Measurements from ENCODE around the gene PIAS1.

PIAS1 gene

GRCh38 chr15:68023307-68024101 lies 30.6 kb upstream of the PIAS1 start:
- no peak overlapping the region for H3K4me3 ChIP-seq (ENCODE audit: low read depth, low read length)
- no peaks in the 10 kb centered on the region for H3K36me3 ChIP-seq (ENCODE audit: control insufficient read depth in 2 of 2, insufficient read depth in 1 of 2, low read length in 2 of 2)
- POLR2A ChIA-PET, result no interaction called here
- no peak overlapping the region for H3K27ac ChIP-seq (ENCODE audit: extremely low read depth, low read depth, low read length)
- no peak for TF ChIP-seq TRIM28 (IDR thresholded peaks at IDR 0.05; ENCODE audit: borderline replicate concordance, low read length)
- TF ChIP-seq AEBP2 (tag by site-specific recombination; IDR thresholded peaks at IDR 0.05; ENCODE audit: borderline replicate concordance), result no peak
- no peak for TF ChIP-seq ZNF600 (tag by site-specific recombination; IDR thresholded peaks at IDR 0.05)
- no peak for TF ChIP-seq ZIC2 (tag by site-specific recombination; IDR thresholded peaks at IDR 0.05)
- TF ChIP-seq ZNF768 (tag by site-specific recombination; IDR thresholded peaks at IDR 0.05), result no peak
- no peak for TF ChIP-seq GLI2 (tag by site-specific recombination; IDR thresholded peaks at IDR 0.05; ENCODE audit: borderline replicate concordance, low read depth)
- TF ChIP-seq ZNF626 (tag by site-specific recombination; IDR thresholded peaks at IDR 0.05), result no peak
- no peak for TF ChIP-seq ZNF514 (tag by site-specific recombination; IDR thresholded peaks at IDR 0.05)
- CTCF ChIA-PET, result no interaction called here
- 0 out of 2 replicates have a peak, but pooled peaks cover 3% of the 10 kb centered on the region for H3K4me1 ChIP-seq (ENCODE audit: control insufficient read depth, insufficient read depth, low read length)
- no peaks in the 10 kb centered on the region for H3K9me3 ChIP-seq (ENCODE audit: control insufficient read depth, insufficient read depth, low read depth, low read length)

GRCh38 chr15:68025835-68026424 lies 28.2 kb upstream of the PIAS1 start:
- Histone ChIP-seq H3K9me3 (ENCODE audit: control insufficient read depth, insufficient read depth, low read depth, low read length) (no peaks in the 10 kb centered on the region), H3K36me3 (ENCODE audit: control insufficient read depth in 2 of 2, insufficient read depth in 1 of 2, low read length in 2 of 2) (no peaks in the 10 kb centered on the region), H3K4me3 (ENCODE audit: low read depth, low read length) (no peak overlapping the region), H3K27ac (ENCODE audit: extremely low read depth, low read depth, low read length) (no peak overlapping the region), H3K4me1 (ENCODE audit: control insufficient read depth, insufficient read depth, low read length) (0 out of 2 replicates have a peak, but pooled peaks cover 3% of the 10 kb centered on the region)
- POLR2A ChIA-PET, result no interaction called here
- TF ChIP-seq TSHZ1 (tag by site-specific recombination; IDR thresholded peaks at IDR 0.05; ENCODE audit: borderline replicate concordance), result no peak
- peak; percentile 87 for TF ChIP-seq PRDM6 (tag by site-specific recombination; IDR thresholded peaks at IDR 0.05)
- TF ChIP-seq ZBTB6 (tag by site-specific recombination; IDR thresholded peaks at IDR 0.05), result no peak
- TF ChIP-seq ZNF626 (tag by site-specific recombination; IDR thresholded peaks at IDR 0.05), result no peak
- TF ChIP-seq ZNF157 (tag by site-specific recombination; IDR thresholded peaks at IDR 0.05), result no peak
- 0 out of 2 replicates have a peak, but pooled peaks have one; percentile 29 for TF ChIP-seq ZNF449 (tag by site-specific recombination; IDR thresholded peaks at IDR 0.05)
- TF ChIP-seq ZNF623 (tag by site-specific recombination; IDR thresholded peaks at IDR 0.05), result no peak
- CTCF ChIA-PET, result interaction anchor here (0.7 kb wide), 1 partner anchor 12 kb away, joined by 4 read pairs; no protein-coding TSS in a partner anchor

Data from HEK293 (cell line).